GM21737 (cell line): ENCODE results near the gene LRMDA.

Source experiments
- ATAC-seq: cut with Tn5 transposase; IDR thresholded peaks from one replicate; pipeline ENCODE4 v1.9.1; 2021; ENCODE audit warnings: mild to moderate bottlenecking, moderate library complexity; ENCODE audit not compliant: unreplicated experiment

Gene LRMDA

GRCh38 chr10:75883081-75884072 is 452.0 kb downstream of the LRMDA start:
- ATAC-seq = no peak

- ATAC-seq = no peak
Measured at GRCh38 chr10:75884808-75885207, 453.4 kb downstream of the LRMDA start.

DNA sequence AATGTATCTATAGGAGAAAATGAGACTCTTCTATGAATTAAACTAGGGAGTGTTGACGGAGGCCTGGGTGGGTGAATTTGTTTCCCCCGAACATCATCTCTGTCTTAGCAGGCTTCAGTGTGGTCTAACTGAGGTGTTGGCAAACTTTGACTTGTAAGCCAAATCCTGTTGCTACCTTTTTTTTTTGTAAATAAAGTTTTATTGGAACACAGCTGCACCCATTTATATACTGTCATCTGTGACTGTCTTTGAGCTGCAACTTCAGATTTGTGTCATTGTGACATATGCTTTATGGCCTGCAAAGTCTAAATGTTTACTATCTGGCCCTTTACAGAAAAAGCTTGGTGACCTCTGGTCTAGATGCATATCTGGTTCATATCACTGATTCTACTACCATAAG is 455.9 kb downstream of the LRMDA start:
- no peak for ATAC-seq

DNA sequence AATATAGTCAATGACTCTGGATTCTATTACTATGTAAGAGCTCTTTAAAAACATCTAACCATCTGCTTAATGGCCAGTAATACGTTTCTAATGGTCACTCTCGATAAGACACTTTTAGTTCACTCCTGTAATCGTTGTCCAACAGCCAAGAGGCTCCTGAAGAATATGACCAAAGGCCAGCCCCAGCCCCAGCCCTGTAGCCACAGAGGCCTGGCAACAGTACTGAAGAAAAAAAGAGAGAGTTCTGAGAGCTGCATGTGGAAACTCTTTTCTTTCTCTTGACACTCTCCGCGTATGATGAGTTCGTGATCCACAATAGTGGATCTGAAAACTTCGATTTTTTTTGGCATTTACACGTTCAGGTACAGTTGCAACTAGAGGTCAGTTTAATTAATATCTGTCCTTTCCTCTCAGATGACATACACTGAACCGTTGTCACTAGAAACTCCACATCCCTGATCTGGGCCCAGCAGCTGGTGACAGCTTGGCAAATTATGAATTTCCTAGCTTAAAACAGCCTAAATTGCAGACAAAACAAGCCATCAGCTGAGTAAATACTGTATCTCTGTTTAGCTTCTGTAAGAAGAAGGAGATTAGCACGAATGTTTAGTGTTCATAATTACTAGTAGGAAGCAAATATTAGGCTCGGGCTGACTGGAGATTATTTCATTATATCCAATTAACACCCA is 456.7 kb downstream of the LRMDA start:
- ATAC-seq = no peak

- ATAC-seq = no peak
Measured at GRCh38 chr10:75889051-75889450, 457.6 kb downstream of the LRMDA start.

GRCh38 chr10:75894761-75895160 is 463.3 kb downstream of the LRMDA start:
- ATAC-seq = no peak

- ATAC-seq = no peak
Measured at GRCh38 chr10:75895259-75895658, 463.8 kb downstream of the LRMDA start.

DNA sequence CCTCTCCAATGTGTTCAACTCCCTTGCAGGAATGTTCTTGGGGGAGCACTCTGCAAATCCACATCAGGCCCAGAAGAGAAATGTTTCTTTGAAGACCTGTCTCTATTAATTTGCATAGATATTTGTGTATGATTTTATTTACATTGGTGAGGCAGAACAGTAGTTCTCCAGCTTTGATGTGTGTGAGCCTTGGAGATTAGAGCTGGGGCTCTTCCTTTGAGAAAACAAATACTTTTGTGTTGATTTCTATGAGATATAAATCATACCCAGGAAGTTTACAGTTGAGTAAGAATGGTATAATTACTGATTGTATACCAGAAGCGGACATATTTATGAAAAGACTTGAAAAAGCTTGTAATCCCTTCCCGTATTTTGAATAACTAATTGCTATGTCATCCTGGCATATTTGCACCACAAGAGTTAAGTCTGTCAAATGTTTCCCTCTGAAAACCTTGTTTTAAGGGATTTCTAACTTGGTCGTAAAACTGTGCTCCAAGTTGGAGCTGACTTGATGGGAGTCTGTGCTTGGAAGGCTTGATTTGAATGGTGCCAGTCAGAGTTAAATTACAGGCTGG is 468.5 kb downstream of the LRMDA start:
- no peak for ATAC-seq

DNA sequence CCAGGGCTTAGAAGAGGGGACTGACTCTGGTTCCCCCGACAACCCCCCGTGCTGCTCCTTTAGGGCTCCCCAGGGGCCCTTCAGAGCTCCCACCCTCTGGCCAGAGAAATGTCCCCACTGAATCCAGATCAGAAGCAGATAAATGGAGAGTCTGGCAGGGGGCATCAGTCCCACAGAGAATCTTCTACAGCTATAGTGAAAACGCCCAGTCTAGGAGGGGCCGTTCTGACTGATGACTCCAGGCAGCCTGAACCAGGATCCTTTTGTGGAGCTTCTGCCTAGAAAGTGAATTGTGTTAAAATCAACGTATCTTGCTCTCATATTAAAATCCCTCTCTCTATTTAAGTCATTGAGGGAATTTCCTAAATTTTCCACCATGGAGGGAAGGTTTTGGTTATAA is 471.4 kb downstream of the LRMDA start:
- ATAC-seq = no peak

- no peak for ATAC-seq
Measured at GRCh38 chr10:75904499-75905283, 473.3 kb downstream of the LRMDA start.

- ATAC-seq = no peak
Measured at GRCh38 chr10:75905490-75905889, 474.1 kb downstream of the LRMDA start.

GRCh38 chr10:75910032-75910431 is 478.6 kb downstream of the LRMDA start:
- ATAC-seq = no peak

DNA sequence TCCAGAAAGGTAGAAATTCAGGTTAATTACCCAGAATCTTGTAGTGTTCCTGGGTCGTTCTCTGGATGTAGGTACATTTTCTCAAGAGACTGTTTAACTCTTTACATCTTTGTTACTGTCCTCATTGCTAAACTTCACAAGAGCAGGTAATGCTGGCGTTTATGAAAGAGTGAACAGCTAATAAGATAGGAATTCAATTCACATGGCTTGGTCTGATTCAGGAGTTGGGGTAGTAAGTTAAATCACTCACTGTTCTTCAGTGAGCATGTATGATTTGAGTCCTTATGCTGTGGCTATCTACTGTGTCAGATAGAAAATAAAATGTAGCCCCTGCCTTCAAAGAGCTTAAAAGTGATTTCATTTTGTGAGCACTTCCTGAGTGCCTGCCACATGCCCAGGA is 480.0 kb downstream of the LRMDA start:
- no peak for ATAC-seq

- ATAC-seq = no peak
Measured at GRCh38 chr10:75916906-75917305, 485.5 kb downstream of the LRMDA start.

- ATAC-seq = no peak
Measured at GRCh38 chr10:75919913-75920312, 488.5 kb downstream of the LRMDA start.

DNA sequence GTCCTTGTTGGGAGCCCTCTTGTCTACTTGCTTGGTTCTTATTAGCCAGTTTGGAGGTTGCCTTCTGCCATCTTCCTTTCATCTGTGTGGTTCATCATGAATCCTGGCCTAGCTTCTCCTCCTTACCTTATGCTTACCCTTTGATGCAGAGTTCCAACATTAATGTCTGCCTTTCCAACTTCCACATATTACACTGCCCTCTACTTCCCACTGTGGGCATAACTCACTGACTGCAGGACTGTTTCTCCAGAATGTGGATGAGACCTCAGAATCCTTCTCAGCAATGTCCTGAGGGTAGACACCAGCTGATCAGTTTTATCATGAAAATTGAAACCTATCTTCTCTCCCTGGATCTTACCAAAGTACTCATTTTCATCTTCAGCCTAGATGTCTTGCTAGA is 491.0 kb downstream of the LRMDA start:
- no peak for ATAC-seq

- ATAC-seq = no peak
Measured at GRCh38 chr10:75924309-75924902, 493.0 kb downstream of the LRMDA start.

- ATAC-seq = no peak
Measured at GRCh38 chr10:75925999-75926398, 494.6 kb downstream of the LRMDA start.

- no peak for ATAC-seq
Measured at GRCh38 chr10:75926763-75927162, 495.3 kb downstream of the LRMDA start.

GRCh38 chr10:75928231-75928630 is 496.8 kb downstream of the LRMDA start:
- ATAC-seq = no peak
